HEK293 (cell line): ENCODE results near the gene PEX7.

Source experiments
- FEZF1 ChIP-seq: fragments of 450-650 bp; formaldehyde crosslinking; IDR thresholded peaks from 2 replicates; pipeline ENCODE4 v1.5.1; 2016; ENCODE audit warnings: missing biosample characterization, missing genetic modification characterization
- GLI2 ChIP-seq: fragments of 450-650 bp; formaldehyde crosslinking; IDR thresholded peaks from 2 replicates; pipeline ENCODE4; 2017; ENCODE audit warnings: missing biosample characterization, missing genetic modification characterization, low read depth, borderline replicate concordance
- GLIS1 ChIP-seq: fragments of 450-650 bp; formaldehyde crosslinking; IDR thresholded peaks from 2 replicates; pipeline ENCODE4 v1.5.1; 2016; ENCODE audit warnings: missing biosample characterization, missing genetic modification characterization
- GLIS2 ChIP-seq: fragments of 450-650 bp; formaldehyde crosslinking; IDR thresholded peaks from 2 replicates; pipeline ENCODE4 v1.5.1; 2016; ENCODE audit warnings: missing biosample characterization, missing genetic modification characterization
- KLF7 ChIP-seq: fragments of 450-650 bp; formaldehyde crosslinking; IDR thresholded peaks from 2 replicates; pipeline ENCODE4 v1.5.1; 2016; ENCODE audit warnings: missing biosample characterization, missing genetic modification characterization, borderline replicate concordance
- MYNN ChIP-seq: fragments of 450-650 bp; formaldehyde crosslinking; IDR thresholded peaks from 2 replicates; pipeline ENCODE4 v1.5.1; 2016; ENCODE audit warnings: missing biosample characterization, missing genetic modification characterization, borderline replicate concordance
- SCRT1 ChIP-seq: fragments of 450-650 bp; formaldehyde crosslinking; IDR thresholded peaks from 2 replicates; pipeline ENCODE4 v1.5.1; 2016; ENCODE audit warnings: missing biosample characterization, missing genetic modification characterization, borderline replicate concordance
- SCRT2 ChIP-seq: fragments of 450-650 bp; formaldehyde crosslinking; IDR thresholded peaks from 2 replicates; pipeline ENCODE4 v1.5.1; 2016; ENCODE audit warnings: missing biosample characterization, missing genetic modification characterization
- SP3 ChIP-seq: fragments of 450-650 bp; formaldehyde crosslinking; IDR thresholded peaks from 2 replicates; pipeline ENCODE4 v1.5.1; 2016; ENCODE audit warnings: missing biosample characterization, missing genetic modification characterization
- YY1 ChIP-seq: fragments of 450-650 bp; formaldehyde crosslinking; IDR thresholded peaks from 2 replicates; pipeline ENCODE4 v1.5.1; 2018; ENCODE audit warnings: missing biosample characterization, missing genetic modification characterization
- ZBTB17 ChIP-seq: fragments of 450-650 bp; formaldehyde crosslinking; IDR thresholded peaks from 2 replicates; pipeline ENCODE4 v1.5.1; 2016; ENCODE audit warnings: missing biosample characterization, missing genetic modification characterization
- ZBTB26 ChIP-seq: fragments of 450-650 bp; formaldehyde crosslinking; optimal IDR thresholded peaks from 2 replicates; pipeline ENCODE3; 2016; ENCODE audit warnings: missing biosample characterization, mild to moderate bottlenecking, missing genetic modification characterization
- ZBTB8A ChIP-seq: fragments of 450-650 bp; formaldehyde crosslinking; IDR thresholded peaks from 2 replicates; pipeline ENCODE4 v1.5.1; 2016; ENCODE audit warnings: missing biosample characterization, missing genetic modification characterization
- ZEB2 ChIP-seq: fragments of 450-650 bp; formaldehyde crosslinking; IDR thresholded peaks from 2 replicates; pipeline ENCODE4 v1.5.1; 2016; ENCODE audit warnings: missing biosample characterization, missing genetic modification characterization
- ZNF10 ChIP-seq: fragments of 450-650 bp; formaldehyde crosslinking; IDR thresholded peaks from 2 replicates; pipeline ENCODE4 v1.5.1; 2017; ENCODE audit warnings: missing biosample characterization, missing genetic modification characterization
- ZNF184 ChIP-seq: fragments of 450-650 bp; IDR thresholded peaks from 2 replicates; pipeline ENCODE4 v1.5.1; 2018; ENCODE audit warnings: missing biosample characterization, mild to moderate bottlenecking, missing genetic modification characterization
- ZNF324 ChIP-seq: fragments of 450-650 bp; formaldehyde crosslinking; IDR thresholded peaks from 2 replicates; pipeline ENCODE4 v1.5.1; 2016; ENCODE audit warnings: missing biosample characterization, missing genetic modification characterization
- ZNF350 ChIP-seq: fragments of 450-650 bp; formaldehyde crosslinking; IDR thresholded peaks from 2 replicates; pipeline ENCODE4 v1.5.0; 2017; ENCODE audit warnings: missing biosample characterization, mild to moderate bottlenecking, missing genetic modification characterization
- ZNF366 ChIP-seq: fragments of 450-650 bp; formaldehyde crosslinking; conservative IDR thresholded peaks from 2 replicates; pipeline ENCODE4 v1.5.1; 2016; ENCODE audit warnings: missing biosample characterization, missing genetic modification characterization
- ZNF37A ChIP-seq: fragments of 450-650 bp; IDR thresholded peaks from 2 replicates; pipeline ENCODE4 v1.5.1; 2018; ENCODE audit warnings: missing biosample characterization, missing genetic modification characterization
- ZNF624 ChIP-seq: fragments of 450-650 bp; formaldehyde crosslinking; IDR thresholded peaks from 2 replicates; pipeline ENCODE4 v1.5.1; 2017; ENCODE audit warnings: missing biosample characterization, missing genetic modification characterization
- ZNF629 ChIP-seq: fragments of 450-650 bp; formaldehyde crosslinking; IDR thresholded peaks from 2 replicates; pipeline ENCODE4 v1.5.1; 2017; ENCODE audit warnings: missing biosample characterization, missing genetic modification characterization
- ZNF768 ChIP-seq: fragments of 450-650 bp; formaldehyde crosslinking; IDR thresholded peaks from 2 replicates; pipeline ENCODE4 v1.5.1; 2018; ENCODE audit warnings: missing biosample characterization, mild to moderate bottlenecking, missing genetic modification characterization
- ZNF776 ChIP-seq: fragments of 450-650 bp; formaldehyde crosslinking; IDR thresholded peaks from 2 replicates; pipeline ENCODE4 v1.5.0; 2017; ENCODE audit warnings: missing biosample characterization, missing genetic modification characterization, borderline replicate concordance
- ZXDB ChIP-seq: fragments of 450-650 bp; formaldehyde crosslinking; IDR thresholded peaks from 2 replicates; pipeline ENCODE4 v1.5.1; 2016; ENCODE audit warnings: missing biosample characterization, missing genetic modification characterization
- TF ChIP-seq, protein P1 (sequence below): fragments of 450-650 bp; formaldehyde crosslinking; IDR thresholded peaks from 2 replicates; pipeline ENCODE4 v1.5.1; 2017; ENCODE audit warnings: missing biosample characterization, missing genetic modification characterization
- TF ChIP-seq, protein P2 (sequence below): fragments of 450-650 bp; formaldehyde crosslinking; IDR thresholded peaks from 2 replicates; pipeline ENCODE4 v1.5.1; 2016; ENCODE audit warnings: missing biosample characterization, missing genetic modification characterization
- TF ChIP-seq, protein P3 (sequence below): fragments of 450-650 bp; formaldehyde crosslinking; IDR thresholded peaks from 2 replicates; pipeline ENCODE4 v1.5.1; 2016; ENCODE audit warnings: missing biosample characterization, missing genetic modification characterization
- TF ChIP-seq, protein P4 (sequence below): fragments of 450-650 bp; formaldehyde crosslinking; IDR thresholded peaks from 2 replicates; pipeline ENCODE4 v1.5.1; 2016; ENCODE audit warnings: missing biosample characterization, missing genetic modification characterization, low read depth

PEX7 gene

GRCh38 chr6:136788069-136788902, 34.1 kb upstream of the PEX7 start (continued):
- TF ChIP-seq ZBTB17 (peak; percentile 32; the same call in 1 of the 2 replicates), SP3 (no peak), ZNF37A (tag by site-specific recombination) (no peak), ZNF350 (tag by site-specific recombination) (no peak), KLF7 (tag by site-specific recombination) (no peak), ZNF768 (tag by site-specific recombination) (no peak), ZNF184 (tag by site-specific recombination) (peak; percentile 57; the same call in 1 of the 2 replicates), FEZF1 (0 out of 2 replicates have a peak, but pooled peaks have one; percentile 33), ZNF624 (tag by site-specific recombination) (no peak), ZXDB (tag by site-specific recombination) (0 out of 2 replicates have a peak, but pooled peaks have one; percentile 20), GLI2 (tag by site-specific recombination) (peak; percentile 23; the same call in 1 of the 2 replicates), ZNF10 (tag by site-specific recombination) (no peak), ZNF629 (tag by site-specific recombination) (peak; percentile 62; the same call in 1 of the 2 replicates), ZNF776 (tag by site-specific recombination) (no peak), YY1 (tag by site-specific recombination) (no peak), MYNN (tag by site-specific recombination) (peak; percentile 73; the same call in 1 of the 2 replicates), ZBTB26 (no peak), SCRT1 (tag by site-specific recombination) (no peak), ZNF324 (tag by site-specific recombination) (peak; percentile 65; the same call in 1 of the 2 replicates), ZBTB8A (no peak), SCRT2 (tag by site-specific recombination) (no peak), ZEB2 (peak; percentile 89), GLIS1 (tag by site-specific recombination) (no peak), ZNF366 (tag by site-specific recombination) (peak; percentile 63), GLIS2 (tag by site-specific recombination) (no peak)
- TF ChIP-seq, protein P1, sequence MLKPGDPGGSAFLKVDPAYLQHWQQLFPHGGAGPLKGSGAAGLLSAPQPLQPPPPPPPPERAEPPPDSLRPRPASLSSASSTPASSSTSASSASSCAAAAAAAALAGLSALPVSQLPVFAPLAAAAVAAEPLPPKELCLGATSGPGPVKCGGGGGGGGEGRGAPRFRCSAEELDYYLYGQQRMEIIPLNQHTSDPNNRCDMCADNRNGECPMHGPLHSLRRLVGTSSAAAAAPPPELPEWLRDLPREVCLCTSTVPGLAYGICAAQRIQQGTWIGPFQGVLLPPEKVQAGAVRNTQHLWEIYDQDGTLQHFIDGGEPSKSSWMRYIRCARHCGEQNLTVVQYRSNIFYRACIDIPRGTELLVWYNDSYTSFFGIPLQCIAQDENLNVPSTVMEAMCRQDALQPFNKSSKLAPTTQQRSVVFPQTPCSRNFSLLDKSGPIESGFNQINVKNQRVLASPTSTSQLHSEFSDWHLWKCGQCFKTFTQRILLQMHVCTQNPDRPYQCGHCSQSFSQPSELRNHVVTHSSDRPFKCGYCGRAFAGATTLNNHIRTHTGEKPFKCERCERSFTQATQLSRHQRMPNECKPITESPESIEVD (tag by site-specific recombination), result peak; percentile 69
- TF ChIP-seq, protein P2, sequence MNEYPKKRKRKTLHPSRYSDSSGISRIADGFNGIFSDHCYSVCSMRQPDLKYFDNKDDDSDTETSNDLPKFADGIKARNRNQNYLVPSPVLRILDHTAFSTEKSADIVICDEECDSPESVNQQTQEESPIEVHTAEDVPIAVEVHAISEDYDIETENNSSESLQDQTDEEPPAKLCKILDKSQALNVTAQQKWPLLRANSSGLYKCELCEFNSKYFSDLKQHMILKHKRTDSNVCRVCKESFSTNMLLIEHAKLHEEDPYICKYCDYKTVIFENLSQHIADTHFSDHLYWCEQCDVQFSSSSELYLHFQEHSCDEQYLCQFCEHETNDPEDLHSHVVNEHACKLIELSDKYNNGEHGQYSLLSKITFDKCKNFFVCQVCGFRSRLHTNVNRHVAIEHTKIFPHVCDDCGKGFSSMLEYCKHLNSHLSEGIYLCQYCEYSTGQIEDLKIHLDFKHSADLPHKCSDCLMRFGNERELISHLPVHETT (tag by site-specific recombination), result peak; percentile 68; the same call in 1 of the 2 replicates
- TF ChIP-seq, protein P3, sequence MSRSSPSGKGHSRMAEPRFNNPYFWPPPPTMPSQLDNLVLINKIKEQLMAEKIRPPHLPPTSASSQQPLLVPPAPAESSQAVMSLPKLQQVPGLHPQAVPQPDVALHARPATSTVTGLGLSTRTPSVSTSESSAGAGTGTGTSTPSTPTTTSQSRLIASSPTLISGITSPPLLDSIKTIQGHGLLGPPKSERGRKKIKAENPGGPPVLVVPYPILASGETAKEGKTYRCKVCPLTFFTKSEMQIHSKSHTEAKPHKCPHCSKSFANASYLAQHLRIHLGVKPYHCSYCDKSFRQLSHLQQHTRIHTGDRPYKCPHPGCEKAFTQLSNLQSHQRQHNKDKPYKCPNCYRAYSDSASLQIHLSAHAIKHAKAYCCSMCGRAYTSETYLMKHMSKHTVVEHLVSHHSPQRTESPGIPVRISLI, result peak; percentile 73
- TF ChIP-seq, protein P4, sequence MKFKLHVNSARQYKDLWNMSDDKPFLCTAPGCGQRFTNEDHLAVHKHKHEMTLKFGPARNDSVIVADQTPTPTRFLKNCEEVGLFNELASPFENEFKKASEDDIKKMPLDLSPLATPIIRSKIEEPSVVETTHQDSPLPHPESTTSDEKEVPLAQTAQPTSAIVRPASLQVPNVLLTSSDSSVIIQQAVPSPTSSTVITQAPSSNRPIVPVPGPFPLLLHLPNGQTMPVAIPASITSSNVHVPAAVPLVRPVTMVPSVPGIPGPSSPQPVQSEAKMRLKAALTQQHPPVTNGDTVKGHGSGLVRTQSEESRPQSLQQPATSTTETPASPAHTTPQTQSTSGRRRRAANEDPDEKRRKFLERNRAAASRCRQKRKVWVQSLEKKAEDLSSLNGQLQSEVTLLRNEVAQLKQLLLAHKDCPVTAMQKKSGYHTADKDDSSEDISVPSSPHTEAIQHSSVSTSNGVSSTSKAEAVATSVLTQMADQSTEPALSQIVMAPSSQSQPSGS, result no peak
